Frontal cortex (tissue), 4 donors: ENCODE measurements around the gene COX6A1. TPM values are rescaled to one million over a fixed set of nuclear protein-coding genes. Genes with fewer than 3 reads are reported as not detected.
A peak's percentile ranks its signal among the peaks of the same experiment; 100 is the strongest.

Experiments
- DNase-seq, 2 donors: peaks; one replicate each; pipeline ENCODE4 v3.0.0; 2012; ENCODE audit warnings: low spot score in 2 of 2
- FAIRE-seq: peaks from 2 replicates; lab custom pipeline; 2012; peaks lifted over from hg19 to GRCh38; lab: Jason Lieb, UNC
- total RNA-seq: library from RNA; depleted of rRNA; stranded (reverse); fragments of >200 nt; gene quantifications from one replicate; pipeline ENCODE4 v1.2.3, GENCODE V29; 2014
- donor health status: control.
- donor health status: control.
- donor health status: control.

Gene COX6A1
- 489 TPM for total RNA-seq

DNA sequence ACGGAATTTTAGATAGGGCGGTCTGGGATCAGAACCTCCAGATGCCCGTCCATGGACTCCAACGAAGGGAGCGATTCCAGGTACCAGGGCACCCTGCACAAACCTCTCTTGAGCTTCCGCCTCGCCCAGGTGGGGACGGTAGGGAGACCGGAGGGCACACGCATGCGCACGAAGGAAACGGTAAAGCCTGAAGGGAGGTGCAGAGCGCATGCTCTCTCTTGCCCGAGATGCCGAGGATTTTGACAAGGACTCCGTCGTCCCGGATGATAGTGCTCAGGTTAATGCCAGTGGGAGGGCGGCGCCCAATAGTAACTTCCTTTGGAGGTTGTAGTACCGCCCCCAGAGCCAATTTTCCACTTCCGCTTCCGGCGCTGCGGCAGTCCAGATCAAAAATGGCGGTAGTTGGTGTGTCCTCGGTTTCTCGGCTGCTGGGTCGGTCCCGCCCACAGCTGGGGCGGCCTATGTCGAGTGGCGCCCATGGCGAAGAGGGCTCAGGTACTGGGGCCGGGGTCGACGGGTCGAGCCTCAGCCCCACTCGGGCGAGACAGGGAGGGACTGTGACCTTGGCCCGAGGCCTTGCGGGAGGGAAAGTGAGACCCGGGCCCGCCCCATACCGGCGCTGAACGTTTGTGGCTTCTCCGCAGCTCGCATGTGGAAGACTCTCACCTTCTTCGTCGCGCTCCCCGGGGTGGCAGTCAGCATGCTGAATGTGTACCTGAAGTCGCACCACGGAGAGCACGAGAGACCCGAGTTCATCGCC lies at the start of gene COX6A1:
COX6A1 (plus strand) TSS at position 379 of the 760 bp plus-strand sequence; CDS start at position 393, 14 bp downstream.
- DNase-seq (peak; percentile 88 to 92), FAIRE-seq (no peak)

DNA sequence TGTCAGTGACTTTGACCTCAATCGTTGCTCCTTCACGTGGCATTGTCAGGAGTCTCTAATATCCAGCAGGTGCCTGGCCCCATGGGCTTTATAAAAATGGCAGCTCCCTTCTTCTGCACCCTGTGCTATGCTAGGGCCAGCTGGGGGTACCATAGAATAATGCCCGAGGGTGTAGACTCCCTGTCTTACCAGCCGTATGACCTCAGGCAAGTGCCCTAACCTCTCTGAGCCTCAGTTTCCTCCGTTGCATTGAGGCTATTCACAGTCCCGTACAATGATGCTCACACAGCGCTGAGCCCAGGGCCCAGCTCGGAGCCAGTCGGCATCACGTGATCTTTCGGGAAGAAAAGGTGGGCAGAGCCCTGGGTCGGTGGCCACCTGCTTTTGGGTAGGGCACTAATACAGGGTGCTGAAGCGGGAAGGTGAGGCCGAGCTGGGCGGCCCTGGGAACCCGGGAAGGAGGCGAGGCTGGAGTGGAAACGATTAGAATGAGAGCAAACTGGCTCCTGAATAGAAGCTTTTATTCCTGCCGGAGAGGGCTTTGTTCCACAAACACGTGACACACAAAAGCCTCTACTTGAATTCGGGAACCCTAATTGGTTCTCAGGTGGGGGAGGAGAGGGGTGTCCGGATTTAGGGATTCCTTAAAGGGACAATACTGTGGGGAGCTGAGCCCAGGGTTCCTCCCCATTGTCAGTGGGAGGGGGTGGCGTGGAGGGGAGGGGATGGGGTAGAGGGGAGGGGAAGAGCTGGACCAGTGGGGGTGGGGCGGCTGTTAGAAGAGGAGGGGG lies 49.0 kb upstream of the COX6A1 start:
- FAIRE-seq (no peak), DNase-seq (no peak)

DNA sequence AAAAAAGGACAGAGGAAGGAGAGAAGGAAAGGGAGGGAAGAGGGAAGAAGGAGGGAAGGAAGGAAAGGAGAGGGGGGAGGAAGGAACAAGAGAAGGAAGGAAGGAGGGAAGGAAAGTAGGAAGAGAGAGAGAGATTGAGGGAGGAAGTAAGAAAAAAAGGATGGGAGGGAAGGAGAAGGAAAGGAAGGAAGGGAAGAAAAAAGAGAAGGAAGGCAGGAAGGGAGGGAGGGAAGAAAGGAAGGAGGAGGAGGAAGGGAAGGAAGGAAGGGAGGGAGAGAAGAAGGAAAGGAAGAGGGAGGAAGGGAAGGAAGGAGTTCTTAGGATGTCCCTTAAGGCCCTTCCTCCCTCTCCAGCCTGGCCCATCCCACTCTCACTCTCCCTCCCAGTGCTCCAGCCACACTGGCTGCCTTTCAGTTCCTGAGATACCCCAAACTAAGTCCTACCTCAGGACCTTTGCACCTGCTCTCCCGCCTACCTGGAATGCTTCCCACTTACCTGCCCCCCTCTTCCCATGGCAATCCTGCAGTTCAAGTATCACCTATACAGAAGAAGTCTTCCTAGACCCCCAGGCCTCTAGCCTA lies 47.3 kb upstream of the COX6A1 start:
- FAIRE-seq (no peak), DNase-seq (no peak)

DNA sequence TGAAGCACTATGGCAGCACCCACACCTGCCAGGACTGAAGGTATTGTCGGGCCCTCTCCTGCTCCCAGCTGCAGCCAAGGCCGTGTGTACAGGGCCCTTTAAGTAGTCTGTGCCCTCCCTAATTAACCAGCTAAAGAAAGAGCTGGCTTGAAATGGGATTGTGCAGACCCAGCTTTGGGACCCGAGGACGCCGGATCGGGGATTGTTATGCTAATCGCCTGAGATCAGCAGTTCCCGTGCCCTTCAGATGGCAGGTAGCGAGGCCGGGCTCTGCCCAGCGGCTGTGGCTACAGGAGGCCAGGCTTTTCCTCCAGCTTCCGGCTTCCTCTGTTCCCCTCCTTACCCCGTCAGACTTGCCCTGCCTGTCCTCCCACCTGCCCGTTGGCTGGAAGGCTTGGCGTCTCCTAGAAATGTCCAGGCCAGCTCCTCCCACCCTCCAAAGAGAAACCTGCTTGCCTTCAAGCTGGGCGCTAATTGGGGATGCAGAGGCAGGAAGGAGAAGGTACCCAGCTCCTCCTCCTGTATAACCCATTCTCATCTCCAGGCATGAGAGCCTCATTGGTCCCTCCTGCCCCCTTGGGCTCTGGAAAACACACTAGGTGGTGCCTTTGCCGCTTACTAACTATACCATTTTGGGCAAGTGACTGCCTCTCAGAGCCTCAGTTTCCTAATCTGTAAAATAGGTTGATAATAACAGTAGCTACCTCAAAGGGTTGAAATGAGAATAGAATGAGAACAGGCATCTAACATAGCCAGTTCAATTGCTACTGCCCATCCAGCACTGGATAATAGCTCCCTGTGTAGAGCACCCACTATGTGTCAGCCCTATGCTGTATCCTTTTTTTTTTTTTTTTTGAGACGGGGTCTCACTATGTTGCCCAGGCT lies 43.2 kb upstream of the COX6A1 start:
- DNase-seq, result no peak
- no peak for FAIRE-seq

DNA sequence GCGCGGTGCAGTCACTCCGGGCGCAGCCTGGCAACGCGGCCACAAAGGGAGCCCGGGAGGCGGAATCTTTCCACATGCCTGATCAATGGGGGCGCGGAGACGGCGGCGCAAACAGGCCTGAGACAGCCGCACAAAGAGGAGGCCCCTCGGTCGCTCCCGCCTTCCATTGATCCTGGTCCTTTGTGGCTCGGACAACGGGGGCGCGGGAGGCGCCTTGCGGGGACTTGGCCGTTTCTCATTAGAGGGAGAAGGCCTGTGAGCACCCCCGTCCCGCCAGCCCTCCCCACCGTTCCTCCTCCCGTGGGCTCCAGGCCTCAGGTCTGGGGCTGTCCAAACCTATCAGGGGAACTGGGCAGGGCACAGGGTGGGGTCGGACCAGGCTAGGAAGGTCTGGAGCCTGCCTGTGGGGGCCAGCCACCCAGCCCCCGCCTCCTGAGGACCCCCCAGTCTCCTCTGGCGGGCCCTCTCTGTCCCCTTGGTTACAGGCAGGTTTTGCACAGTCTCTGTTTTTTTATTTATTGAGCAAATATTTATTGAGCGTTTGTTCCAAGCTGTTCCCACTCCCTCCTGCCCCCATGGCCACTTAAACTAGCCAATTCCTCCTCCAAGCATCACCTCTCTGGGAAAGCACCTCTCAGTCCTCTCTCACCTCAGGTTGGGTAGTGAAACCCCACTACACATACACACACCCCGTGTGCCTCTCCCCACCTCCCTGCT lies 39.9 kb upstream of the COX6A1 start:
- FAIRE-seq (no peak), DNase-seq (peak in 1 of 2 donors; percentile 37)

DNA sequence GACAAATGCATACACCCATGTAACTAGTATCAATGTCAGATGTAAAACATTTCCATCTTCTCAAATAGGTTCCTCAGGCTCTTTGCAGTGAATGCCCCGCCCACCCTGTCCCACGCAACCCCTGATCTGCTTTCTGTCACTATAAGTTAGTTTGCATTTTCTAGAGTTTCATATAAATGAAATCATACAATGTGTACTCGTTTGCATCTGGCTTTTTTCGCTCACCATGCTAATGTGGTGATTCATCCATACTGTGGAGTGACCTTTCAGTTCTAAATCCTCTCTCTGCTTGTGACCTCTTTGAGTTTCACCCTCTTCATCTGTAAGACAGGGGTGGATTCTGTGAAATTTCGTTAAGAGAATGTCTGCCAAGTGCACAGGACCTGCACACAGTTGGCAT lies 38.4 kb upstream of the COX6A1 start:
- FAIRE-seq, result no peak

DNA sequence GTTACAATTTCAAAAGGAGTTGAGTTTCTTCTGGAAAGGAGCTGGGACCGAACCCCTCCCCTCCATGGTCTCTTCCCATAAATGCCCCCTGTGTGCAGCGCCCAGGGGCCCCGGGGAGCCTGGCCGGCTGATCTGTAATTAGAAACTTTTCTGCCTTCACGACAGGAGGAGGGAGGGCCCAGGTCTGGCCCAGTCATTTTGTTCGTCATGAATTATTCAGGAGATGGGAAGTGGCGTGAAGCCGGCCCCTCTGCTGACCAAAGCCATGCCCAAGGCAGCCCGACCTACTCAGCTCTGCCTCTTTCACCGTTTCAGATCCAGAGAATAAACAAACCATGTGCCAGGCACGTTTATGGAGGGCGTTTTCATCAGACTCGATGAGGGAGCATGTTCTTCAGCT lies 35.7 kb upstream of the COX6A1 start:
- DNase-seq (peak in 1 of 2 donors; percentile 33), FAIRE-seq (no peak)

More for the DNA sequence above, 38.4 kb upstream of the COX6A1 start:
- DNase-seq, result no peak

DNA sequence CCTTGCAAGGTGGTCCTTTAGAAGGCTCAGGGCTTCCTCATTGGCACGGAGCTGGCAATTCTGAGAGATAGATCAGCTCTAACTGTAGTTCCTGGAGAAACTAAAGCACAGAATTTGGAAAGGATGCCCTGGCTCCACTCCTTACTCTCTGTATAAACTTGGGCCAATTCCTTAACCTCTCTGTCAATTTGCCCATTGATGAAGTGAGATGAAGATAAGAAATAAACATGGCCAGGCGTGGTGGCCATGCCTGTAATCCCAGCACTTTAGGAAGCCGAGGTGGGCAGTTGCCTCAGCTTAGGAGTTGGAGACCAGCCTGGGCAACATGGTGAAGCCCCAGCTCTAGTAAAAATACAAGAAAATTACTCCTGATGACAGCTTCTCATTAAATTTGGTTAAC lies 34.0 kb upstream of the COX6A1 start:
- DNase-seq (no peak), FAIRE-seq (no peak)

DNA sequence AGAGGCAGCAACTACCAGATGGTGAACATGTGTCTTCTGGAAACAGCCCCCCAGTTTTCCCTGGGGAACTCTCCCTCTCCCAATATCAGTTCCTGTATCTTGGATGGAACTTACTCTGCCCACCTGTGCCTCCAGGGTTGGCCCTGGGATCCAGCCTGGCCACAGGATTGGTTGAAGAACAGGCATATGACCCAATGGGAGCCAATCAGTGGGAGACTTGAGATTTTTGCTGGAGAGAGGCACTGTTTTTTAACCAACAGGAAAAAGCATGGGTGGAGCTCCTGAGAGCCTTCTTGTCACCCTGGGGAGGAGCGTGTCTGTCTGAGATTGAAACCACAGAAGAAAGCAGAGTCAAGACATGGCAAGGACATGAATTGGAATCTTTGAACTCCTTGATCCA lies 33.6 kb upstream of the COX6A1 start:
- no peak for FAIRE-seq
- DNase-seq, result no peak

DNA sequence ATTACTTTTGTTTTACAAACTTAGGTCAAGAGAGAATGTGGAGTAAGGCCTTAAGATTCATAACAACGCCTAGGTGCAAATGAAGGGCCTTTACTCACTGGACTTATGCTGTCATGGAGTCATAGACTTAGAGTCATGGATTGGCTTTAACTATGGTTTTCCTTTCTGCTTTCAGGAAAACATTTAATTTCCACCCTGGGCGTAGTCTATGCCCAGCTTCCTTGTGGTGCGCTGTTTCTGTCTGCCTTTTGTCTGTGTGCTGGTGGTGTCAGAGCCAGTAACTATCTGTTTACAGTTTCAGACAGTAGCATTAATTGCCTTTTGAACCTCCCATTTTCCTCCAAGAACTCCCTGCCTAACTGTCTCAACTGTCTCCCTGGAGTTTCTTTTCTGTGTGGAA lies 31.8 kb upstream of the COX6A1 start:
- FAIRE-seq (no peak), DNase-seq (no peak)

DNA sequence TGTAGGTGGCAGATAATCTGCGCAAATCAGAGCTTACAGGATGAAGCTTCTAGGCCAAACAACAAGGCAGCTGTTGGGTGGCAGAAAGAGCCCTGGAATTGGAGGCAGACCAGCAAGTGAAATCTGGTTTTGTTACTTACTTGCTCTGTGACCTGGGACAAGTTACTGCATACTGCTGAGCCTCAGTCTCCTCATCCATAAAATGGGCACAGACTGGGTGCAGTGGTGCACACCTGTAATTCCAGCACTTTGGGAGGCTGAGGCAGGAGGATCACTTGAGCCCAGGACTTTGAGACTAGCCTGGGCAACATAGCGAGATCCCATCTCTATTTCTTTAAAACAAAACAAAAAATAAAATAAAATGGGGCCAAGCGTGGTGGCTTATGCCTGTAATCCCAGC lies 31.4 kb upstream of the COX6A1 start:
- DNase-seq (no peak), FAIRE-seq (no peak)

DNA sequence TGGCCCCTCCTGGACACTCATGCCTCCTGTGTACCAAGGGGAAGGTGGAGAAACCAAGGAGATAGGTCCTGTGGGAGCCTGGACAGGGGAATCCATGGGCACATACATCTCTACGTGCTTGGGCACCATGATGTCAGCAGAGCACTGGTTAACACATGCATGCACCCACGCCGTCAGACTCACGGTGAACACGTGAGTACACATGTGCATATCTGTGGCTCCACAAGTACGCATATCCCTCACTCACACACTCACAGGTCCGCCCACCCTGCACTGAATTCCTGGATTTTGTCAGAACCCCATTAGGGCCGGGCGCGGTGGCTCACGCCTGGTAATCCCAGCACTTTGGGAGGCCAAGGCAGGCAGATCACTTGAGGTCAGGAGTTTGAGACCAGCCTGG lies 29.1 kb upstream of the COX6A1 start:
- no peak for FAIRE-seq
- no peak for DNase-seq

DNA sequence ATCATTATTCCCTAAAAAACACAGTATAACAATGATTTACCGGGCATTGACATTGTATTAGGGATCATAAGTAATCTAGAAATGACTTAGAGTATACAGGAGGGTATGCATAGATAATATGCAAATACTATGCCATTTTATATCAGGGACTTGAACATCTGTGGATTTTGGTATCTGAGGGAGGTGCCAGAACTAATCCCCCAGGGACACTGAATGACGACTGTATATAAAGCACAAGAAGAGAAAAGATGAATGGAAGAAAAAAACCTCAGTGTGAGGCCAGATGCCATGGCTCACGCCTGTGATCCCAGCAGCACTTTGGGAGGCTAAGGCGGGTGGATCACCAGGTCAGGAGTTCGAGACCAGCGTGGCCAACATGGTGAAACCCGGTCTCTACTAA lies 25.5 kb upstream of the COX6A1 start:
- no peak for FAIRE-seq
- DNase-seq, result no peak

DNA sequence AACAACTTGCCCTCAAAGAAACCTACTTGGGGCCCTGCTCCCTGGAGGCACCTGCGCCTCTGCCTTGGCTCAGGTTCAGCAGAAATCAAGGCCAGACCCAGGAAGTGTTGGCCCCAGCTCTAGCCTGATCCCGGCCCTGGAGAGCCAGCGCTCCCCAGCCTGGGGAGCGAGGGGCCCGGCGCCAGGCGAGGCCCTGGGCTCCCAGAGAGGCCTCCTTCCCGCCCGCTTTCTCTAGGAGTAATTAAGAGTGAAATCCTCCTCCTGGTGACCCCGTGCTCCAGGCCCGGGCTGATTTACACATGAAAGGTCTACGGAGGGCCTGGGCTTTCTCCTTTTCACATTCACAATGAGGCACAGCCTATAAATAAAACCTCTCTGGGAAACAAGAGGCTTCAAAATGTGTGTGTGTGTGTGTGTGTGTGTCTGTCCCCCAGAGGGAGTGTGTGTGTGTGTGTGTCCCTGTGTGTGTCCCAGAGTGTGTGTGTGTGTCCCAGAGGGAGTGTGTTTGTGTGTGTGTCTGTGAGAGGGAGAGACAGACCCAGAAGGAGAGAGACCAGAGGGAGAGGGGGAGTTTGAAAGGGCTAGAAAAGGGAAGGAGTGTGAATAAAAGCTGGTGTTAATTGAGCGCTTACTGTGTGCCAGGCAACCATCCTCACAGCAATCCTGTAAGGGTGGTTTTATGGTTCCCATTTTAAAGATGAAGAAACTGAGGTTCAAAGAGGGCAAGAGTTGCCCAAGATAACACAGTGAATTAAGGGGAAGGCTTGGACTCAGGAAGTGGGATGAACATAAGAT lies 23.8 kb upstream of the COX6A1 start:
- FAIRE-seq, result no peak
- peak; percentile 28 to 32 for DNase-seq

DNA sequence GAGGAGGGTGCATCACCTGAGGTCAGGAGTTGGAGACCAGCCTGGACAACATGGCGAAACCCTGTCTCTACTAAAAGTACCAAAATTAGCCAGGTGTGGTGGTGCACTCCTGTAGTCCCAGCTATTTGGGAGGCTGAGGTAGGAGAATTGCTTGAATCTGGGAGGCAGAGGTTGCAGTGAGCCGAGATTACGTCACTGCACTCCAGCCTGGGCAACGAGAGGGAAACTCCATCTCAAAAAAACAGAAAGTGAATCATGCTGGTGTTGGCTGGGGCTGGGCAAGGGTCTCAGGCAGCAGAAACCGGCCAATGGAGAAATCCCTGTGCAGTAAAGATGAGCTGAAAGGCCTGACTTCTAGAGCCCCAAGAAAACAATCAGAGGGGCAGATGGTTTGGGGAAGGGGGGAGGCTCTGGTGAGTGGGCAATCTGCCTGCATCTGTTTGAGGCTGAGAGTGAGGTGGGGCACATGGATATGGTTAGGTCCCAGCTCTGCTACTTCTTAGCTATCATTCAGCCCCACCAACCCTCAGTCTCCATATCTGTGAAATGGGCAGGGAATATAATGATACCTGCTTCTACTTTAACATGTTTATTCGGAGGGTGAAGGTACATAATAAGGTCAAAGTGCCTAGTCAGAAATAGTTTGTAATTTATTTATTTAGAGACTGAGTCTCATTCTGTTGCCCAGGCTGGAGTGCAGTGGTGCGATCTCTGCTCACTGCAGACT lies 21.3 kb upstream of the COX6A1 start:
- no peak for DNase-seq
- no peak for FAIRE-seq

DNA sequence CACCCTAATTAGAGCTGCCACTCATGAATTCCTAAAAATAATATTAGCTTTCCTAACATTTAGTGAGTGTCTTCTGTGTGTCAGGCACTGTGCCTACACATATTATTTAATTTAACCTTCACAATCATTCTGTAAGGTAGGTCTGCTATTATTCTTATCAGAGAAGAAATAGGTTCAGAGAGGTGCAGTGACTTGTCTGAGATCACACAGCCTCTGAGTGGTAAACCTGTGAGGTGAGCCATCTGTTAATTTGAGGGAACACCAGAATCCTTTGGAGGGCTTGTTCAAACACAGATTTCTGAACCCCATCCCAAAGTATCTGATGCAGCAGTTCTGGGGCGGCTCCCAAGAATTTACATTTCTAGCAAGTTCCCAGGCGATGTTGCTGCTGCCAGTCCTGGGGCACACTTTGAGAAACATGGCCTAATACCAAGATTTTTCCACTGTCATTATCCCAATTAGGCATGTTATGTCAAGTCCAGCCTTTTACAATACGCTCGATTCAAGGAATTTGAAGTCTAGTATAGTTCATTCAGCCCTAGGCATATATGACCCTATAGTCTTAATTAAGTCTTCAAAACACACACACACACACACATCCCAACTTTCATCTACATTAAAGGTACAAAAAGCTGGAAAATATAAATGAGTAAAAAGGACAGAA lies 19.9 kb upstream of the COX6A1 start:
- DNase-seq (no peak), FAIRE-seq (no peak)

DNA sequence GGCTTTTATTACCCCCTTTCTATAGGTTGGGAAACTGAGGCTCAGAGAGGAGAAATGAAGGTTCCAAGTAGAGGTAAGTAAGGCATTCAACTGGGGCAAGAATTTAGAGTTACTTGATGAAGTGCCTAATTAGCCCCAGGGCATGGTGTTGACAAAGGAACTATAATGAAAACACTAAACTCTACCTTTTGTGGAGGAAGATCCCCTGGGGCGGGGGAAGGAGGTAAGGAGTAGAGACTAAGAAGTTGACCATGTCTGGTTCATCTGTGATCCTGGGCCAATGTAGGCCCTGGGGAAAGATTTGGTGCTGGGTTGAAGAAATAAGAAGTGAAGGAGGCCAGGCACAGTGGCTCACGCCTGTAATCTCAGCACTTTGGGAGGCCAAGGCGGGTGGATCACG lies 16.2 kb upstream of the COX6A1 start:
- DNase-seq (no peak), FAIRE-seq (no peak)
